NCI-H1930 (cell line): ENCODE data around the gene TGM6.
"Not testable (repeated sequence)": the region's sequence is repeated elsewhere in the genome, so short reads cannot be mapped to it uniquely, and the experiment has no call there.

ENCODE experiments used
- DNase-seq, 2 experiments: peaks; one replicate each; lab custom pipeline; 2025; lab: John Stamatoyannopoulos, UW

Gene TGM6

DNA sequence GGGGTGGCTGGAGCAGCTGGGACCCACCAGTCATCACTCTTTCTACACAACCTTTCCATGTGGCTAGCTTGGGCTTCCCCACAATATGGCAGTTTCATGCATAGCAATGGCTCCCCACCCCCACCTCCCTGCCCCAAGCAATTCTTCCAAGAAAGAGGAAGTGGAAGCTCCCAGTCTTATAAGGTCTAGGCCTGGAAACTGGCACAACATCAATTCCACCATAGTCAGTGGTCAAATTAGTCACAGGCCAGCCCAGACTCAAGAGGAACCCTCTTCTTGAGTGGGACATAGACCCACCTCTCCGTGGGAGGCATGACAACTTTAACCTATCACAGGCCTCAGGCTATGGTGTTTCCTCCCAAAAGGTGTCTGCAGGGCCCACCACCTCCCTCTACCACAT, 17.7 kb downstream of the TGM6 start:
- no peak for DNase-seq

DNA sequence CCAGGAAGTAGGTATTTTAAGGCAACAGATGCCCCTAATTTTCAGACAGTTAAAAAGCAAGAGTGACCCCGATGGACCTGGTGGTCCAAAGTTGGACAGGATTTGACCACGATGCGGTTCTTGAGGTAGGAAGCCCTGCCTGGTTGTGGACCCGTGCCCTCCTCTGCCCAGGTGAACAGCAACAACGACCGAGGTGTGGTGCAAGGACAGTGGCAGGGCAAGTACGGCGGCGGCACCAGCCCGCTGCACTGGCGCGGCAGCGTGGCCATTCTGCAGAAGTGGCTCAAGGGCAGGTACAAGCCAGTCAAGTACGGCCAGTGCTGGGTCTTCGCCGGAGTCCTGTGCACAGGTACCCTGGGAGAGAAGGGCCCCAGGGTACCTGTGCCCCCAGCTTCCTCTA, 18.7 kb downstream of the TGM6 start:
- DNase-seq, result no peak

DNA sequence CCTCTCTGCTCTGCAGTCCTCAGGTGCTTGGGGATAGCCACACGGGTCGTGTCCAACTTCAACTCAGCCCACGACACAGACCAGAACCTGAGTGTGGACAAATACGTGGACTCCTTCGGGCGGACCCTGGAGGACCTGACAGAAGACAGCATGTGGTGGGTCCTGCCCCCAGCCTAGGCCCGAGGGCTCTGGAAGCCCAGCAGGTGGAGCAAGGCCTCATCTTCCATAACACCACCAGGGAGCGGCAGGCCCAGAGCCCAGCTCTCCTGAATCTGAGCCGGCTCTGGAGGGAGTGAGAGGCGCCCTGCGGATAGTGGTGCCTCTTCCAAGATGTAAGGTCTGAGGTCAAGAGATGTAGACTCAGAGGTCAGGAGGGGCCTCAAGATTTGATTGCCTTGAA, 19.6 kb downstream of the TGM6 start:
- DNase-seq, result no peak

- no peak for DNase-seq
Measured at GRCh38 chr20:2401527-2401926, 20.8 kb downstream of the TGM6 start.

- DNase-seq, result no peak
Measured at GRCh38 chr20:2402271-2402980, 21.7 kb downstream of the TGM6 start.

GRCh38 chr20:2403291-2404052, 22.8 kb downstream of the TGM6 start:
- no peak for DNase-seq

DNA sequence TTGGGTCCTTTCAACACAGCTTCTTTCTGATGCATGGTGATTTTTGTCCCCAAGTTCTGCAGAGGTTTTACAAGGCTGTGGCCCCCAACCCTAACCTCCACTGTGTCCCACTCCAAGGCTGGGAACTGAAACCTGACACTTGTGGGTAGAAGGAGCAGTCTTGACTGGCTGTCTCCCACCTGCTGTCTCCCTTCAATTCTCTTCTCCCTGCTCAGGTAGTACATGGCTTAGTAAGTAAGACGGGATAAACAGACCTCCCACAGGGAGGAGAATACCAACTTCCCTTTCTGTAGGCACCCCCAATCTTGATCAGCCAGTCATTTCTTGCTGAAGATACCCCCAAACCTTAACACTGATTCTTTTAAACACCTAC, 25.0 kb downstream of the TGM6 start:
- no peak for DNase-seq

- DNase-seq, result not testable (repeated sequence)
Measured at GRCh38 chr20:2407355-2407754, 26.7 kb downstream of the TGM6 start.

GRCh38 chr20:2408111-2408510, 27.4 kb downstream of the TGM6 start:
- no peak for DNase-seq

DNA sequence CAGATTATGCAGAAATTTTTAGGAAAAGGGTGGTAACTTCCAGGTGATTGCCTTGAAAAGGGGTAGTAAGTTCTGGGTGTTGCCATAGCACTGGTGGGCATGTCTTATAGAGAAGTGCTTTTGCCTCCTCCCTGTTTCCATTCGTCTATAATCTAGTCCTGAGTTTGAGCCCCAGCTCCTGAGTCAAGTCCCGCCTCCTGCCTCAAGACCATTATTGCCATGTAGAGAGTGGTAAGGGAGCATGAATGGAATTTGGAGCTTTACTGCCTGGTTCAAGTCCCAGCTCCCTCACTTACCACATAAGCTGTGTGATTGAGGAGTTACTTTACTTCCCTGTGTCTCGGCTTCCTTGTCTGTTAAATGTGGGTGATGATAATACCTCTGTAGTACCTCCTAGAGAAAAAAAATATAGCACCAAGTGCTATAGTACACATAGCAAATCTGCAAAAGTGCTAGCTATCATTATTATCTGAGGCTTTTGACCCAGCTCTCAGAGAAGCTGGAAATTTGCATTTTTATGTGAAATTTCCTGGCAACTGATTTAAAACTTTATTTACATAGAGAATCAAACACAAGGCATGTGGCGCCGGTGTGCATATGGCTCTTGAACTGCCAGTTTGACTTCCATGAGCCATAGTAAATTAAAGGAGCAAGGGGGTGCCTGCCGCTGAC, 36.0 kb downstream of the TGM6 start:
- no peak for DNase-seq

GRCh38 chr20:2417213-2417541, 36.5 kb downstream of the TGM6 start:
- no peak for DNase-seq

- DNase-seq, result no peak
Measured at GRCh38 chr20:2418388-2418787, 37.7 kb downstream of the TGM6 start.

GRCh38 chr20:2420510-2420909, 39.8 kb downstream of the TGM6 start:
- no peak for DNase-seq

DNA sequence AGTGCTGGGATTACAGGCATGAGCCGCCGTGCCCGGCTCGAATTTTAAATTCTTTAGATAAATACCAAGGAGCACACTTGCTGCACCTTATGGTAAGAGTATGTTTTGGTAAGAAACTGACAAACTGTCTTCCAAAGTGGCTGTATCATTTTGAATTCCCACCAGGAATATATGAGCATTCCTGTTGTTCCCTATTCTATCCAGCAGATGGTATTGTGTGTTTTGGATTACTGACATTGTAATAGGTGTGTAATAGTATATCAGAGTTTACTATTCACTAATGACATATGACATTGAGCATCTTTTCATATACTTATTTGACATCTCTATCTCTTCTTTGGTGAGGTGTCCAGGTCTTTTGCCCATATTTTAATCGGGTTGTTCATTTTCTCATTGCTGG, 40.5 kb downstream of the TGM6 start:
- DNase-seq, result no peak

- no peak for DNase-seq
Measured at GRCh38 chr20:2429051-2429450, 48.4 kb downstream of the TGM6 start.

GRCh38 chr20:2430538-2430937, 49.8 kb downstream of the TGM6 start:
- DNase-seq, result no peak

GRCh38 chr20:2431185-2431584, 50.5 kb downstream of the TGM6 start:
- DNase-seq, result no peak

DNA sequence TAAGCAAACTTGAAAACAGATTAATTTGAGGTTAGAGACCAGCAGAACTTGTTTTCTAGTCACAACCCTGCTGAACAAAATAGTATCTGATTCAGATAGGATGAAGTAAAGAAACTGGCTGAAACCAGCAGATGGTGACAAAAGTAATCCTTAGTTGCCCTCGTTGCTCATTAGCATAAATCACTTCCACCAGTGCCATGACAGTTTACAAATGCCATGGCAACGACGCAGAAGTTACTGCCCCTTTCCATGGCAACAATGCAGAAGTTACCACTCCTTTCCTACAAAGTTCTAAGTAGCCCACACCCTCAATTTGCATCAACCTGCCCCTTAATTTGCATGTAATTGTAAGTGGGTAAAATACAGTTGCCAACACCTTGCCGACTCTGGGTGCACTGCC, 66.1 kb downstream of the TGM6 start:
- no peak for DNase-seq

DNA sequence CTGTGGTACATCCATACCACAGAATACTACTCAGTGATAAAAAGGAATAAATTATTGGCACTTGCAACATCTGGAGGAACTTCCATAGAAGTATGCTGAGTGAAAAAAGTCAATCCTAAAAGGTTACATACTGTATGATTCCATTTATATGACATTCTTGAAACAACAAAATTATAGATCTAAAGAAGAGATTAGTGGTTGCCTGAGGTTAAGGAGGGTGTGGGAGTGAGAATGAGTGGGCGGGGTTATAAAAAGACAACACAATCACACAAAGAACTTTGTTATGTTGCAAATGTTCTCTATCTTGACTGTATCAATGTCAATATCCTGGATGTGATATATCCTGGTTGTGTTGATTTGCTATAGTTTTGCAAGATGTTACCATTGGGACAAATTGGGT, 68.7 kb downstream of the TGM6 start:
- DNase-seq, result no peak

- DNase-seq, result no peak
Measured at GRCh38 chr20:2451422-2451821, 70.7 kb downstream of the TGM6 start.

DNA sequence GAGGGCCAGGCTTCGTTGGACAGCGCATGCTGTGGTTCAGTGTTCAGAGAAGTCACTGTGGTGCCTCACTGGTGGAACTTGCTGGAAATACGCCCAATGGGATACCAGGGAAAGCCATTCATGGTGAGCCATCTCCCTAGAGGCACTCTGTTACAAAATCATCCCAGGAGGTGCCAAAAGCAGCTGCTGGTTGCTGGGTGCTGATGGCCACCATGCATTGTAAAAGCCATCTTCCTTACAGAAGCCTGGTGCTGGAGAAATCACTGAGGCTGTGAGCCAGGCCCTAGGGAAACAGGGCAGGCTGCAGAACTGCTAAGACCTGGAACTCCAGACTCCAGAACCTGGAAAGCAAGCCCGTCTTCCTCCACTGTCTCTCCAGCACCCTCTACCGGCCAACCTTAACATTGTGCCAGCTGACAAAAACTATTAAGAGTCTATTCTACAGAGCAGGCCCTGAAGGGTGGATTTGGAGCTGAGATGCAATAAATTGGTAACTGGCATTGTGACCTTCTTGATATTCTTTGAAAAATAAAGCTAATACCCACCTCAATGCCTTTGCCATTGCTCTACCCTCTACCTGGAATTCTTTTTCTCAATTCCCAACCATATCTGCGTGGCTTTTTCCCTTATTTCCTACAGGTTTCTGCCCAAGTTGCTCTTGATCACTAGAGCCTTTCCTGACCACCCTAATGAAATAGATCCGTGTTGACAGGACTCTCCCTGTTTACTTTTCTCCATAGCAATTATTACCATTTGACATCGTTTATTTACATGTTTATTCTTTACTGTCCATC, 71.4 kb downstream of the TGM6 start:
- DNase-seq, result peak; percentile 59 to 69

GRCh38 chr20:2453792-2454191, 73.1 kb downstream of the TGM6 start:
- DNase-seq, result no peak
